Natural killer cell (primary cell): Measurements from ENCODE around the gene DUSP22. TPM values are rescaled to one million over a fixed set of nuclear protein-coding genes. Genes with fewer than 3 reads are reported as not detected.

ENCODE experiments used
- ATAC-seq, 3 donors: fragments of 150-1000 bp in 2 of 3; fragments of 200-7000 bp in 1 of 3; cut with Tn5 transposase; 1 replicate in 1 of 3; 2 replicates in 2 of 3; pipeline ENCODE4 v1.10.0; 2021; ENCODE audit warnings: mild to moderate bottlenecking in 2 of 3, moderate library complexity in 2 of 3
- DNase-seq, 2 donors: peaks; one replicate each; pipeline versions ENCODE4 v3.0.0 to v3.0.0-alpha.2; 2013 to 2021; ENCODE audit warnings: mixed read lengths in 1 of 2
- H3K27ac ChIP-seq: one replicate; pipeline ENCODE4 v1.5.1; 2013; ENCODE audit warnings: mild to moderate bottlenecking, low read length
- H3K27me3 ChIP-seq: one replicate; pipeline ENCODE4 v1.6.1; 2013; ENCODE audit warnings: low read length; ENCODE audit not compliant: control insufficient read depth, insufficient read depth
- H3K36me3 ChIP-seq: one replicate; pipeline ENCODE4 v1.6.1; 2013; ENCODE audit warnings: low read length; ENCODE audit not compliant: control insufficient read depth, insufficient read depth
- H3K4me1 ChIP-seq: one replicate; pipeline ENCODE4 v1.6.1; 2013; ENCODE audit warnings: low read length; ENCODE audit not compliant: control insufficient read depth, insufficient read depth
- H3K4me3 ChIP-seq: one replicate; pipeline ENCODE4 v1.5.1; 2013; ENCODE audit warnings: low read length
- H3K9me3 ChIP-seq: one replicate; pipeline ENCODE4 v1.6.1; 2013; ENCODE audit warnings: low read length; ENCODE audit not compliant: control insufficient read depth, insufficient read depth
- H3K27ac Mint-ChIP-seq, 2 donors: one replicate each; pipeline ENCODE4 v1.8.0; 2022; ENCODE audit warnings: mild to moderate bottlenecking in 2 of 2, mixed read lengths in 2 of 2, moderate library complexity in 1 of 2
- H3K27me3 Mint-ChIP-seq, 2 donors: one replicate each; pipeline ENCODE4 v1.8.0; 2022; ENCODE audit warnings: low read depth in 2 of 2, mixed read lengths in 2 of 2
- H3K36me3 Mint-ChIP-seq: one replicate; pipeline ENCODE4 v1.8.0; 2022; ENCODE audit warnings: mixed read lengths
- H3K4me1 Mint-ChIP-seq, 2 donors: one replicate each; pipeline ENCODE4 v1.8.0; 2022; ENCODE audit warnings: mixed read lengths in 2 of 2
- H3K4me3 Mint-ChIP-seq: one replicate; pipeline ENCODE4 v1.8.0; 2022; ENCODE audit warnings: mild to moderate bottlenecking, moderate library complexity, mixed read lengths
- H3K9me3 Mint-ChIP-seq, 2 donors: one replicate each; pipeline ENCODE4 v1.8.0; 2022; ENCODE audit warnings: mixed read lengths in 2 of 2
- WGBS: methylation state at CpG from one replicate; pipeline ENCODE4 v1.1.7; 2013; ENCODE audit warnings: missing lambda C conversion rate; ENCODE audit not compliant: insufficient coverage; 5-methylcytosine and 5-hydroxymethylcytosine counted together
- intact Hi-C: fragments of 100-400 bp; cut with micrococcal nuclease; formaldehyde crosslinking; loops from one replicate; pipeline ENCODE4 v1.14.2; 2022
- total RNA-seq, 4 donors: library from RNA; stranded (reverse); fragments of 120-200 nt in 1 of 4; gene quantifications; one replicate each; pipeline versions ENCODE4 v1.2.3 to v1.2.4, GENCODE V29; 2013 to 2022
- TF ChIP-seq, protein P1 (sequence below): fragments of 200-600 bp; IDR thresholded peaks from one replicate; pipeline ENCODE4 v1.8.0; 2022; ENCODE audit warnings: antibody characterized with exemption

DUSP22 gene
- total RNA-seq, 3 donors from 2014 or later (not counting 1 experiment from before 2014, with no cell fraction given), result 50.4 to 61.5 (median 56.6) TPM

- ATAC-seq, result no peak
- no peaks in the 10 kb centered on the region for H3K27me3 ChIP-seq
- no peak for DNase-seq
Observed at GRCh38 chr6:331622-332521, 39.6 kb downstream of the DUSP22 start.

GRCh38 chr6:332671-333070, 40.4 kb downstream of the DUSP22 start:
- no peaks in the 10 kb centered on the region for H3K27me3 ChIP-seq
- intact Hi-C loops, result no loop called here
- no peaks in the 10 kb centered on the region for H3K9me3 Mint-ChIP-seq
- H3K36me3 Mint-ChIP-seq, result no peaks in the 10 kb centered on the region
- H3K27ac ChIP-seq, result no peak overlapping the region
- H3K9me3 ChIP-seq, result no peaks in the 10 kb centered on the region
- H3K27me3 Mint-ChIP-seq, result no peaks in the 10 kb centered on the region
- no peak overlapping the region for H3K27ac Mint-ChIP-seq
- H3K4me3 ChIP-seq, result no peak overlapping the region
- peaks cover 29% of the 10 kb centered on the region for H3K4me1 ChIP-seq
- no peaks in the 10 kb centered on the region for H3K36me3 ChIP-seq
- peaks cover 22 to 25% of the 10 kb centered on the region in 2 donors for H3K4me1 Mint-ChIP-seq
- DNase-seq (no peak), ATAC-seq (no peak)
- WGBS, result 87% methylated on average over 7 of the region's 7 CpGs
- H3K4me3 Mint-ChIP-seq, result no peak overlapping the region
- TF ChIP-seq, protein P1, sequence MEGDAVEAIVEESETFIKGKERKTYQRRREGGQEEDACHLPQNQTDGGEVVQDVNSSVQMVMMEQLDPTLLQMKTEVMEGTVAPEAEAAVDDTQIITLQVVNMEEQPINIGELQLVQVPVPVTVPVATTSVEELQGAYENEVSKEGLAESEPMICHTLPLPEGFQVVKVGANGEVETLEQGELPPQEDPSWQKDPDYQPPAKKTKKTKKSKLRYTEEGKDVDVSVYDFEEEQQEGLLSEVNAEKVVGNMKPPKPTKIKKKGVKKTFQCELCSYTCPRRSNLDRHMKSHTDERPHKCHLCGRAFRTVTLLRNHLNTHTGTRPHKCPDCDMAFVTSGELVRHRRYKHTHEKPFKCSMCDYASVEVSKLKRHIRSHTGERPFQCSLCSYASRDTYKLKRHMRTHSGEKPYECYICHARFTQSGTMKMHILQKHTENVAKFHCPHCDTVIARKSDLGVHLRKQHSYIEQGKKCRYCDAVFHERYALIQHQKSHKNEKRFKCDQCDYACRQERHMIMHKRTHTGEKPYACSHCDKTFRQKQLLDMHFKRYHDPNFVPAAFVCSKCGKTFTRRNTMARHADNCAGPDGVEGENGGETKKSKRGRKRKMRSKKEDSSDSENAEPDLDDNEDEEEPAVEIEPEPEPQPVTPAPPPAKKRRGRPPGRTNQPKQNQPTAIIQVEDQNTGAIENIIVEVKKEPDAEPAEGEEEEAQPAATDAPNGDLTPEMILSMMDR, result no peak

More at GRCh38 chr6:331622-332521, 39.6 kb downstream of the DUSP22 start:
- no peak overlapping the region for H3K27ac Mint-ChIP-seq
- TF ChIP-seq, protein P1, result no peak
- no peak overlapping the region for H3K4me3 Mint-ChIP-seq
- no peaks in the 10 kb centered on the region for H3K36me3 Mint-ChIP-seq
- Histone ChIP-seq H3K36me3 (no peaks in the 10 kb centered on the region), H3K4me1 (peaks cover 23% of the 10 kb centered on the region), H3K4me3 (no peak overlapping the region), H3K9me3 (no peaks in the 10 kb centered on the region), H3K27ac (no peak overlapping the region)
- no peaks in the 10 kb centered on the region for H3K9me3 Mint-ChIP-seq
- peaks cover 14 to 23% of the 10 kb centered on the region in 2 donors for H3K4me1 Mint-ChIP-seq
- H3K27me3 Mint-ChIP-seq, result peaks cover 0 to 3% of the 10 kb centered on the region in 2 donors
- WGBS, result 72% methylated on average over 13 of the region's 13 CpGs
- intact Hi-C loops, result no loop called here

DNA sequence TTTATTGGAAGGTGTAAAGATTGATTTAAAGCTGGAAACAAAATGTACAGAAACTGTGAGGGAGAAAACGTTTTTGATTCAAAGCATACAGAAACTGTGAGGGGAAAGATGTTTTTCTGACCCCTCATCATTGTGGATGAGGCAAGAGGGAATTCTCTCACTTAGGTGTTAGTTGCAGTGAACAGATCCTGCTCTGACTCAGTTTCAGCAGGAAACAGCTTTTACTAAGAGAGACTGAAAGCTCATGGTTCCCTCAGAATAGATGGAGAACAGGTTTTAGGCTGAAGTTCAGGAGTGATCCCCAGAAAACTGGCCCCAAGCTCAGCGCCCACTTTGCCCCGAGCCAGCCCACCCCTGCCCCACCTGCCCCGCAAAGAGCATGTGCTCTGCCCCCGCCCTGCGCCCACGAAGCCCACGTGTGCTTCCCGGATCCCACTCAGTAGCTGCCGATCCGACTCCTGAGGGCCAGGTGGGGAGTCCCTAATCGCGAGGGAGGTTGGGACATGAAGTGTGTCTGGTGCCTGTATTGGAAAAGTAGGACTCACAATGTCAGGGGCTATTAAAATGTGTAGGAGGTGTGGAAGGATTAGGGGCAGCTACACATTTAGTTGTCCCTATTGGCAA, 41.2 kb downstream of the DUSP22 start:
- no peaks in the 10 kb centered on the region for H3K9me3 ChIP-seq
- H3K27me3 ChIP-seq, result no peaks in the 10 kb centered on the region
- 81% methylated on average over 13 of the region's 13 CpGs for WGBS
- no peaks in the 10 kb centered on the region for H3K9me3 Mint-ChIP-seq
- intact Hi-C loops, result no loop called here
- peaks cover 28 to 29% of the 10 kb centered on the region in 2 donors for H3K4me1 Mint-ChIP-seq
- no peak overlapping the region for H3K27ac Mint-ChIP-seq
- no peak for DNase-seq
- no peaks in the 10 kb centered on the region for H3K36me3 ChIP-seq
- no peaks in the 10 kb centered on the region for H3K27me3 Mint-ChIP-seq
- H3K4me3 ChIP-seq, result no peak overlapping the region
- H3K36me3 Mint-ChIP-seq, result no peaks in the 10 kb centered on the region
- no peak overlapping the region for H3K4me3 Mint-ChIP-seq
- no peak for ATAC-seq
- no peak overlapping the region for H3K27ac ChIP-seq
- H3K4me1 ChIP-seq, result peaks cover 36% of the 10 kb centered on the region
- TF ChIP-seq, protein P1, result no peak
